Right renal cortex interstitium (tissue), 3 donors: ENCODE data around the gene RBMS2. TPM values are rescaled to one million over a fixed set of nuclear protein-coding genes. Genes with fewer than 3 reads are reported as not detected.
"Not testable (repeated sequence)": the region's sequence is repeated elsewhere in the genome, so short reads cannot be mapped to it uniquely, and the experiment has no call there.

ENCODE experiments used
- DNase-seq, 3 donors: peaks; one replicate each; pipeline ENCODE4 v3.0.0-alpha.2; 2013; ENCODE audit warnings: low read depth in 3 of 3, low spot score in 2 of 3
- polyA plus RNA-seq, 3 donors: library from polyadenylated mRNA; unstranded; fragments of 120-200 nt; gene quantifications; one replicate each; pipeline ENCODE4 v1.2.1, GENCODE V29; 2013; ENCODE audit not compliant: insufficient read length in 3 of 3

Gene RBMS2, protein sequence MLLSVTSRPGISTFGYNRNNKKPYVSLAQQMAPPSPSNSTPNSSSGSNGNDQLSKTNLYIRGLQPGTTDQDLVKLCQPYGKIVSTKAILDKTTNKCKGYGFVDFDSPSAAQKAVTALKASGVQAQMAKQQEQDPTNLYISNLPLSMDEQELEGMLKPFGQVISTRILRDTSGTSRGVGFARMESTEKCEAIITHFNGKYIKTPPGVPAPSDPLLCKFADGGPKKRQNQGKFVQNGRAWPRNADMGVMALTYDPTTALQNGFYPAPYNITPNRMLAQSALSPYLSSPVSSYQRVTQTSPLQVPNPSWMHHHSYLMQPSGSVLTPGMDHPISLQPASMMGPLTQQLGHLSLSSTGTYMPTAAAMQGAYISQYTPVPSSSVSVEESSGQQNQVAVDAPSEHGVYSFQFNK
- 10 to 100 TPM; 40.8 to 48.7 (median 42.5) TPM for polyA plus RNA-seq

- peak in 2 of 3 donors; percentile 70 to 82 for DNase-seq
Measured at GRCh38 chr12:56521590-56522371, at the start of gene RBMS2. TSS of gene RBMS2 (plus strand) at chr12:56521820. CDS start at chr12:56522024, 204 bp downstream.

- DNase-seq, result no peak
Measured at GRCh38 chr12:56474389-56474788, 47.2 kb upstream of the RBMS2 start.

GRCh38 chr12:56476143-56476542 lies 45.5 kb upstream of the RBMS2 start:
- DNase-seq, result no peak

GRCh38 chr12:56476972-56477432 lies 44.6 kb upstream of the RBMS2 start:
- no peak for DNase-seq

DNA sequence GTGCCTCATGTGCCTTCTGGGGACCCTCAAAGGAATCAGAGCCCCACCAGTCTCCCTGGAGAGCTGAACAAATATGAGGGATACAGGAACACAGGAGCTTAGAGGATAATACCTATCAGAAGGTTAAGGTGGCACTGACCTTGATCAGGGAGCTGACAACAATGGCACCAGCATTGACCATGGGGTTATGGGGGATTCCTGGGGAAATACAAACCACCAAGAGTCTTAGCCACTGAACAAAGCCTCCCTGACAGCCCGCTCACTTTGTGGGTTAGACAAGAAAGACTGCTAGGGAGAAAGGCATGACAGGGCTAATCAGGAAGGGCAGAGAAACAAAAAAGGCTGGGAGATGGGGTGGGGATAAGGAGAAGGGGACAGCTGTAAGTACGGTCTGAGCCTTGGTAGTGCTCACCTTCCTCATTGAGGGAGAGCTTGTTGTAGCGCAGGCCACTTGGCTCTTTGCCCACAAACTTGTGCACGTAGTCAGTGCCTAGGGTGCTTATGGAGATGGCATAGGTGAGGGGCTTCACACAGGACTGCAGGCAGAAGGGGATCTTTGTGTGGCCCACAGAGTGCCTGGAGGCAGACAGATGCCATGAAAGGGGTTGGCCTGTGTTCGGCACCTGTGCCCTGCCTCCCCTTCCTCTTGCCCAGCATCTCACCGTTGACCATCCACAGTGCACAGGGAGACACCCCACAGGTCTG lies 43.9 kb upstream of the RBMS2 start:
- no peak for DNase-seq

DNA sequence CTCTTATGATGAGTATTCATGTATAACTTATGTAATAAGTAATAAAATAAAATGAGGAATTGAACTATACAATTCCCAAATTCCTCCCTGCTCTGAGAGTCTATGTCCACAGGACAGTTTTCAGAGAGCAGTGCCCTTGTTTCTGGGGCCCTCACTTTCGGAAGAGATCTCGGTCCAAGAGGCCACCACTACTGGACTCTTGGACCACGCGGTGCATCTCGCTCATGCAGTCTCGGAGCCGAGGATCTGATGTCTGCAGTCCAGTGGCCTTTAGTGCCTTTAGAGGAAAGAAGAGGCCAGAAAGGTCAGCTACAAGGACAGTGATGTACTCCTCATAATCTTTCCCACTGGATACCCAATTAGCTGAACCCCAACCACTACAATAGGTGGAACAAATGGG lies 42.0 kb upstream of the RBMS2 start:
- DNase-seq, result no peak

- DNase-seq, result no peak
Measured at GRCh38 chr12:56484566-56484965, 37.1 kb upstream of the RBMS2 start.

DNA sequence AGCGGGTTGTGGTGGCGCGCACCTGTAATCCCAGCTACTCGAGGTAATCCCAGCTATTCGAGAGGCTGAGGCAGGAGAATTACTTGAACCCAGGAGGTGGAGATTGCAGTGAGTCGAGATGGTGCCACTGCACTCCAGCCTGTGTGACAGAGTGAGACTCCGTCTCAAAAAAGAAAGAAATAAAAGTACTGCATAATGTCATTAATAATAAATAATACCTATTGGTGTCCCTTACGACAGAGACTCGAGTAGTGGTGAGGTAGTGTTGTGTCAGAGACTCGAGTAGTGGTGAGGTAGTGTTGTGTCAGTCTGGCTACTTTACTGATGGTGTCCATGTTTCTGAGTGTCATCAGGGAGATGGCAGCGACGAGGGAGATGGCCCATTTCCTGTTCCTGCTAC lies 34.9 kb upstream of the RBMS2 start:
- no peak for DNase-seq

- DNase-seq, result peak in 2 of 3 donors; percentile 21 to 26
Measured at GRCh38 chr12:56487448-56488040, 34.1 kb upstream of the RBMS2 start.

- DNase-seq, result peak; percentile 20 to 68 (median 53)
Measured at GRCh38 chr12:56488041-56488955, 33.3 kb upstream of the RBMS2 start, which contains the start of gene GLS2. TSS of gene GLS2 (minus strand) at chr12:56488161. CDS start at chr12:56488118, 43 bp downstream.

- no peak for DNase-seq
Measured at GRCh38 chr12:56490360-56490759, 31.3 kb upstream of the RBMS2 start.

- DNase-seq, result not testable (repeated sequence)
Measured at GRCh38 chr12:56493409-56494105, 28.1 kb upstream of the RBMS2 start.

DNA sequence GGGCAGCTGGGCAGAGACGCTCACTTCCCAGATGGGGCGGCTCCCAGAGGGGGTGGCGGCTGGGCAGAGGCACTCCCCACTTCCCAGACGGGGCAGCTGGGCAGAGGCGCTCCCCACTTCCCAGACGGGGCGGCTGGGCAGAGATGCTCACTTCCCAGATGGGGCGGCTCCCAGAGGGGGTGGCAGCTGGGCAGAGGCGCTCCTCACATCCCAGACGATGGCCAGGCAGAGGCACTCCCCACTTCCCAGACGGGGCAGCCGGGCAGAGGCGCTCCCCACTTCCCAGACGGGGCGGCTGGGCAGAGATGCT lies 27.6 kb upstream of the RBMS2 start:
- not testable (repeated sequence) for DNase-seq

GRCh38 chr12:56494481-56494880 lies 27.1 kb upstream of the RBMS2 start:
- not testable (repeated sequence) for DNase-seq

- DNase-seq, result not testable (repeated sequence)
Measured at GRCh38 chr12:56496704-56497103, 24.9 kb upstream of the RBMS2 start.

DNA sequence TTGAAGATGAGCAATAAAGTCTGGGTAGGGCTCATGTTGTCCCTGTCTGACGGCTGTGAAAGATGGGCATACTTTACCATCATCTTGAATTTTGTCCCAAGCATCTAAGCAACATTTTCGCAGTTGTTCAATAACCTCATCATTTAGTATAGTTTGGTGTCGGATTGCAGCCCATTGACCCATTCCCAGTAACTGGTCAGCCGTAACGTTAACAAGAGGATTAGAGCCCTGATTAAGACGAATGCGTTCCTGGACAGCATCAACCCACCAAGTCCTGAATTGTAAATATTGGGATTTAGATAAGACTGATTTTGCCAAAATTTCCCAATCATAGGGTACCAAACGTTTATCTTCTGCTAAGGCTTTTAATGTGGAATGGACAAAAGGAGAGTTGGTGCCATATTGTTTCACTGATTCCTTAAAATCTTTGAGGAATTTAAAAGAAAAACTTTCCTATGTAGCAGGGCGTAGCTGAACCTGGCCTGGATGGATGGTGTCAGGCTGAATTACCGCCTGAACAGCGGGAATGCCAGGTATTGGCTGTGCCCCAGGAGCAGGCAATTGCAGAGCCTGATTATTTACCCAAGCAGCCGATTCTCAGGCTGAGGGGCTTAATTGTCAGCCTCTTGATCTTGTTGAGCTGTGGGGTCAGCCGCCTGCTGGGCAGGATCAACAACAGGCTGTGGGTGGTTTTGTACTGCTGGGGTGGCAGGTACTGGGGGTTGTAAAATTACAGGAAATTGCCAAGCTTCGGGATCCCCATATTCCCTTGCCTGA lies 23.3 kb upstream of the RBMS2 start:
- not testable (repeated sequence) for DNase-seq

- not testable (repeated sequence) for DNase-seq
Measured at GRCh38 chr12:56499452-56499851, 22.2 kb upstream of the RBMS2 start.

- not testable (repeated sequence) for DNase-seq
Measured at GRCh38 chr12:56499879-56500278, 21.7 kb upstream of the RBMS2 start.
